Measurements from ENCODE around the gene TSNAXIP1.
A peak's percentile ranks its signal among the peaks of the same experiment; 100 is the strongest.

The TSNAXIP1 gene

DNA sequence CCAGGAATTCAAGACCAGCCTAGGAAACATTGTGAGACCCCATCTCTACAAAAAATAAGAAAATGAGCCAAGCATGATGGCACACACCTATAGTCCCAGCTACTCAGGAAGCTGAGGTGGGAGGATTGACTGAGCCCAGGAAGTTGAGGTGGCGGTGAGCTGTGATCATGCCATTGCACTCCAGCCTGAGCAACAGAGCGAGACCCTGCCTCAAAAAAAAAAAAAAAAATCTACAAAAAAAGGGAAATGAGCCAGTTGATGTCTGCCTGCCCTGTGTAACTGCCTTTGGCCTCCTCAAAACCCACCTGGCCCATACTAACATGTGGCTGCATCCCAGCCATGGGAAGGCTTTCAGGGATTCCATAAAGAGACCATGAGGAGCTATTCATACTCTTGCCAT is 4.8 kb upstream of the TSNAXIP1 start:
- Histone ChIP-seq H3K4me1 (ENCODE audit: control insufficient read depth in 1 of 2, insufficient read depth in 1 of 2, low read depth in 1 of 2, low read length in 1 of 2) (peaks cover 19 to 22% of the 10 kb centered on the region in 2 experiments), H3K36me3 (peaks cover 20% of the 10 kb centered on the region), H3K9me3 (no peaks in the 10 kb centered on the region), H3K4me3 (ENCODE audit: low read depth in 1 of 2, low read length in 1 of 2) (no peak overlapping the region), H3K27me3 (no peaks in the 10 kb centered on the region), H3K27ac (no peak overlapping the region)
- TF ChIP-seq, protein P1, sequence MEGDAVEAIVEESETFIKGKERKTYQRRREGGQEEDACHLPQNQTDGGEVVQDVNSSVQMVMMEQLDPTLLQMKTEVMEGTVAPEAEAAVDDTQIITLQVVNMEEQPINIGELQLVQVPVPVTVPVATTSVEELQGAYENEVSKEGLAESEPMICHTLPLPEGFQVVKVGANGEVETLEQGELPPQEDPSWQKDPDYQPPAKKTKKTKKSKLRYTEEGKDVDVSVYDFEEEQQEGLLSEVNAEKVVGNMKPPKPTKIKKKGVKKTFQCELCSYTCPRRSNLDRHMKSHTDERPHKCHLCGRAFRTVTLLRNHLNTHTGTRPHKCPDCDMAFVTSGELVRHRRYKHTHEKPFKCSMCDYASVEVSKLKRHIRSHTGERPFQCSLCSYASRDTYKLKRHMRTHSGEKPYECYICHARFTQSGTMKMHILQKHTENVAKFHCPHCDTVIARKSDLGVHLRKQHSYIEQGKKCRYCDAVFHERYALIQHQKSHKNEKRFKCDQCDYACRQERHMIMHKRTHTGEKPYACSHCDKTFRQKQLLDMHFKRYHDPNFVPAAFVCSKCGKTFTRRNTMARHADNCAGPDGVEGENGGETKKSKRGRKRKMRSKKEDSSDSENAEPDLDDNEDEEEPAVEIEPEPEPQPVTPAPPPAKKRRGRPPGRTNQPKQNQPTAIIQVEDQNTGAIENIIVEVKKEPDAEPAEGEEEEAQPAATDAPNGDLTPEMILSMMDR (IDR thresholded peaks at IDR 0.05), result no peak

DNA sequence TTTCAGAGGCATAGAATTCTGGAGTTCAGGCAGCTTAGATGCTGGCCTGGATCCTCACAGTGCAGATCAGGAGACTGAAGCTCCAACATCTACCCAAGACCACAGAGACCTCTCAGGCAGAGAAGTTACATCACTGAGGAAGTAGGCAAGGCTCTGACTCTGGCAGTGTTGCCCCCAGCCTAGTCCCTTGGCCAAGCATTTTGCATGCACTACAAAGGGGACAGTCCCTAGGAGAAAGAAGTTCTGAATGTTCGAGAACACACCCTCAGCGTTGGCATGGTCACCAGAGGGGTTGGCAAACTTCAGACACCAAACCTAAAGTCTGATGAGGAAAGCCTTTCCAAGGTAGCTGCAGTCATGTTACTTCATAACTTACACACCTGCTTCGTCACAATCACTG is 2.8 kb upstream of the TSNAXIP1 start:
- Histone ChIP-seq H3K36me3 (peaks cover 20% of the 10 kb centered on the region), H3K27me3 (no peaks in the 10 kb centered on the region), H3K4me1 (ENCODE audit: control insufficient read depth in 1 of 2, insufficient read depth in 1 of 2, low read depth in 1 of 2, low read length in 1 of 2) (peaks cover 25 to 28% of the 10 kb centered on the region in 2 experiments), H3K9me3 (no peaks in the 10 kb centered on the region), H3K27ac (peak overlapping the region; percentile 20), H3K4me3 (ENCODE audit: low read depth in 1 of 2, low read length in 1 of 2) (no peak overlapping the region)
- TF ChIP-seq, protein P1 (IDR thresholded peaks at IDR 0.05), result no peak

DNA sequence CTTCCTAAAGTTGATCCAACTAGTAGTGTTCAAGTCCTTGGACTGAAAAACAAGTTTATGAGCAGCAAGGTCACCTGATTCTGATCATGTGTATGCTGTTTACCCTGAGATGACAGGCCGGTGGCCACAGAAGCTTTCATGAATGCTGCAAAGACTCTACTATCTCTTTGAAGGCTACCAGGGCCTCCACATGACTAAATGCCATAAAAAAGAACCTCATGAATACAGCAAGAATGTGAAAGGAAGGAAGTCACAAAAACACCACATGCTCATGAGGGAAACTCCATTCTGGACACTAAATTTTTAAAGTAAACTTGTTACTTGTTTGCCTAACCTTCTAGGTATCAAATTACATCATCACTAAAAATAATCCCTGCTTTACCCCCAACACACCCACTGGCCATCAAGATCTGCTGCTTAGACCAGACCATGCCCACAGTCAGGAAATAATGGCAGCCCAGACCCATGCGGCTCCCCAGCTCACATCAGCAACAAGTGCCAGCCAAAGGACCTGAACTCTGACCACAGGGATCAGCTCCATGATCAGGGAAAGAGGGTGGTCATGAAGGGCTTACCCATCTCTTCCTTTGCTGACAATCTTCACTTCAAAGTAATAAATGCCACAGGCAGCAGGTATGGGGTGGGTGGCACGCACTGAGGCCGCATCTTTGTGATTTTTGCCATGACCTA is 1.7 kb upstream of the TSNAXIP1 start:
- no peaks in the 10 kb centered on the region for H3K27me3 ChIP-seq
- H3K4me1 ChIP-seq (ENCODE audit: control insufficient read depth in 1 of 2, insufficient read depth in 1 of 2, low read depth in 1 of 2, low read length in 1 of 2), result peaks cover 25 to 28% of the 10 kb centered on the region in 2 experiments
- H3K9me3 ChIP-seq, result no peaks in the 10 kb centered on the region
- H3K36me3 ChIP-seq, result peaks cover 15% of the 10 kb centered on the region
- TF ChIP-seq, protein P1 (IDR thresholded peaks at IDR 0.05), result no peak
- H3K27ac ChIP-seq, result no peak overlapping the region
- peak overlapping the region in 1 of 2 experiments; percentile 80 for H3K4me3 ChIP-seq (ENCODE audit: low read depth in 1 of 2, low read length in 1 of 2)

DNA sequence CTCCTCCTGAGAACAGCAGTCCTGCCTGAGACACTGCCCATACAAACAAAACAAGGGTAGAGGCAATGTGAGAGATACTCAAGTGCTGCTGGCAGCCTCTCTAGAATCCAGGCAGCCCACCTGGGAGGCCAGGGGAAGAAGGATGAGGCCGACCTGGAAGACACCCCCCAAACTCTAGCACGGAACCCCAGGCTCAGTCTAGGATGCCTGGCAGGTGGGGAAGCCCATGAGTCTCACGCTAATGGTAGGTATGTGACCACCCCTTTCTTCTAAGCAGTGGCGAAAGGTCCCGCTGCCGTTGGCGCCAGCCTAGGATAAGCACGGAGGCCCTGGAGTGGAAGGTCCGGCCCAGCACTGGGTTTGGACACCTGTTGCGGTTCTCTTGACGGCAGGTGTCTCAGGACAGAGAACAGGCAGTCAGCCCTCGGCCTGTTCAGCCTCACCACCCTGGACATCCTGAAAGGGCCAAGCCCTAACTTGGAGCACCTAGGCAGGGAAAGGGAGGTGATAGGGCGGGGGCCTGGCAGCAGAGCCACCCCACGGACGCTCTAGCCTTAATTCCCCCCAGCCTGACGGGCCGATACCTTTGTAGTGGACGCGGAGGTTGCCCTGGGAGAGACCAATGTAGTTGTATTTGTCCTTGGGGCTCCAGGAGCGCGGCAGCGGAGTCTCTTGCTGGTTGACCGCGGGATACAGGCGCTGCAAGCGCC is 816 bp upstream of the TSNAXIP1 start:
- Histone ChIP-seq H3K4me1 (ENCODE audit: control insufficient read depth in 1 of 2, insufficient read depth in 1 of 2, low read depth in 1 of 2, low read length in 1 of 2) (peaks cover 25 to 28% of the 10 kb centered on the region in 2 experiments), H3K36me3 (peaks cover 7% of the 10 kb centered on the region), H3K27ac (peak overlapping the region; percentile 84), H3K27me3 (no peaks in the 10 kb centered on the region), H3K9me3 (no peaks in the 10 kb centered on the region), H3K4me3 (ENCODE audit: low read depth in 1 of 2, low read length in 1 of 2) (peak overlapping the region; percentile 80 to 99)
- TF ChIP-seq, protein P1 (IDR thresholded peaks at IDR 0.05), result no peak

GRCh38 chr16:67807148-67807682 is 526 bp downstream of the TSNAXIP1 start:
- no peaks in the 10 kb centered on the region for H3K9me3 ChIP-seq
- TF ChIP-seq, protein P1 (IDR thresholded peaks at IDR 0.05), result no peak
- H3K4me1 ChIP-seq (ENCODE audit: control insufficient read depth in 1 of 2, insufficient read depth in 1 of 2, low read depth in 1 of 2, low read length in 1 of 2), result peaks cover 25% of the 10 kb centered on the region in 2 experiments
- peak overlapping the region; percentile 84 for H3K27ac ChIP-seq
- no peaks in the 10 kb centered on the region for H3K27me3 ChIP-seq
- H3K36me3 ChIP-seq, result no peaks in the 10 kb centered on the region
- peak overlapping the region; percentile 80 to 99 for H3K4me3 ChIP-seq (ENCODE audit: low read depth in 1 of 2, low read length in 1 of 2)
